Glomerular endothelial cell (primary cell): ENCODE data around the gene ERBB4. TPM values are rescaled to one million over a fixed set of nuclear protein-coding genes. Genes with fewer than 3 reads are reported as not detected.

Source experiments
- DNase-seq: peaks from one replicate; pipeline ENCODE4 v3.0.0-alpha.2; 2011; ENCODE audit warnings: low read depth, low spot score; ENCODE audit errors: extremely low read depth
- total RNA-seq: library from RNA; depleted of rRNA; stranded (reverse); fragments of >200 nt; gene quantifications from 2 replicates; pipeline ENCODE4 v1.2.3, GENCODE V29; 2015

The ERBB4 gene
- total RNA-seq, 1 donor from 2014 or later, result 0.18 TPM

DNA sequence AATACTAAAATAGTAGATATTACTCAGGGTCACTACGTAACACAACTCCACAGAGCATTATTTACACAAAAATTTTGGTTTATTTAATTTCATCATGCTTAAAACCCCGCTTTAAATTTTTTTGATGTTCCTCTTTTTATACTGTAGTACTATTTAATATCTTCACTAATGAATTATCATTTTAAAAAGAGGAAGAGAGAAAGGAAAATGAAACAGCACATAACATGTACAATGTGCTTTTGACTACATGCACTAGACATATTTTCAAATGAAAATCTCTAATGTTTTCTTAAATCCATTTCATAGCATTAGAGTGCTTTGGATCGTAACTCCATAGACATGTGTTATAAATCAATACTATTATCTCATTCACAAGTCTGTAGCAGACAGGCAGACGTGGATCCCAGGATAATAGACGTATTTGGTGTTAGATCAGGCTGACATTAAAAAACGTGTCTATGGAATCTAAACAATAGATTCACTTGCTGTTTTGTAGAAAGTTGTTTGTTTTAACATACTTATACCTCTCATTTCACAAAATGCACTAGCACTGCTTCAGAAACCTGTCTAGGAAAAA is 1085.2 kb downstream of the ERBB4 start:
- no peak for DNase-seq

DNA sequence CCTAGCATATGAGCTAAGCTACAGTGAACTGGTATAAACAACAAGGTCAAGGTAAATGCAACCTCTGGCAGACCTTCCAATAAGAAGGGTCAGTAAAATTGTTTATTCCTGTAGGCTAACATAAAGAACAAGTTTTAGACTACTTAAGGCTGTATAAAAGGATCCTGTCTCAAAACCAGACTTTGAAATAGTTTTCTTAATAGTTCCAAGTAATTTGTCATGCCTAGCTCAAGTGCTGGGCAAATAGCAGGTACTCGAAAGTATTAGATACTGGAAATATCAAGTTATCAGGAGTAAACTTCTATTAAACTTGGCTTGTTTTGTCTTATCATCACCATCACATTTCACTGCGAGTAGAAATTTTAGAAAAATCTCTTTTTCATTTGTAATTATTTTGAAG is 1087.0 kb downstream of the ERBB4 start:
- DNase-seq, result no peak

DNA sequence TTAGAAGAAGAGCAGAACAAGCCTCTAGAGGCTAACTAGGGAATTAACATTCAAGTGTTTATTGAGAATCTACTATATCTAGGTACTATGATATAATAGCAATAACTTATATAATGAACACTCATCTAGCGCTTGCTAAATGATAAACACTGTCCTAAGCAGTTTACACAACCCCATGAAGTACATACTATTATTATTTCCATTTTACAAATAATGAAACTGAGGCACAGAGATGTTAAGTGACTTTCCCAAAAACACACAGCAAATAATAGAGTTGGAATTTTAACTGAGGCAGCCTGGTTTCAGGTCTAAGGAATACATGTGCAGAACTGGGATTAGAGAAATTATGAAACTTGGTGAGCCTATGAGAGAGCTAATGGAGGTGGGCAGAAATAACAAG is 1088.8 kb downstream of the ERBB4 start:
- no peak for DNase-seq

DNA sequence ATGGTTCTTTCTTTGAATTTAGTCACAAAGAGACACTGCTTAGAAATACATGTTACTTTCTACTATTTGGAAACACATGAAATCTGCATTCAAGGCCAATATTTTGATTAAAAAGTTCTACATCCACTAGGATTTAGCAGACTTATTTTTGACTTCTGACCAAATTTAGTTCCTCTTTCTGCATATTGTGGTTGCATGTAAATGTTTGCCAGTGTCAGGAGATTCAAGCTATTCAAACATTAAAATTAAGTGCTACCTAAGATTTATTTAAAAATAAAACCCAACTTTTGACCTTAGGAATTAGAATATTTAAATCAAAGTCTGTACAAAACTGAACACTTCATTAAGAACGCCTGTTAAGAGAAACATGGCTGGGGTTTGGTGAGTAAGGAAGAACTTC is 1091.1 kb downstream of the ERBB4 start:
- DNase-seq, result no peak

DNA sequence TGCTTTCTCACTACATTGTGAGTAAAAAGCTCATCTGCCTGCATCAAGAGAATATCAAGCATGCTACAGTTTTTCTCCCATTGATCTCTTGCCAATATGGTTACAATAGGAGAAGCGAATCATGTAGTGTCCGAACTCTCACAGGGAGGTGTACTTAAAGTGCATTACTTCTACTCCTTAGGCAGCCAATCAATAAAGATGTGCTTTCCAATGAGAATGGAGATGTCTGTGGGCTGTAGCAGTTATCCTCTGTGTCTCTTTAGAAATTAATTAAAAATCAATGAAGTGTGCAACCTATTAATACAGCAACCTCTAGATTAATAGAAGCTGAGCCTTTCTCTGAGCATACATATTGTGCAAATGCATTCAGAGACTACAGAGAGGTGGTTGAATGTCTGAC is 1098.5 kb downstream of the ERBB4 start:
- DNase-seq, result no peak

DNA sequence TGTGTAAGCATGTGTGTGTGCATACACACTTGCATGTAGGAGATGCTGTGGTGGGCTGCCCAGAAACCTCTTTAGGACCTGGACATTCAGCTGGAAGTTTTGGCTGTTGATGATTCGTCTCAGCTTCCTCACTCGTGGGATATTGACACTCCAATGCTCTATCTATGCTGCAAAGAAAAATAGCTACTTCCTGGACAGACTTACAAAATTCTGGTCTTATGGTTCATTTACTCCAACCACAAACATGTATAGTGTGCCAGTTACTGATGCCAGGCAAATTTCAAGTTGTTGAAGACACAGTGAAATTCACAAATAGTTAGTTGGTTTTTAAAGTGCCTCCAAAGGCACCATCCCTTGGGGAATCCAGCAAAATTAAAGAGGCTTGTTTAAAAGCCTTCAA is 1099.6 kb downstream of the ERBB4 start:
- DNase-seq, result no peak

DNA sequence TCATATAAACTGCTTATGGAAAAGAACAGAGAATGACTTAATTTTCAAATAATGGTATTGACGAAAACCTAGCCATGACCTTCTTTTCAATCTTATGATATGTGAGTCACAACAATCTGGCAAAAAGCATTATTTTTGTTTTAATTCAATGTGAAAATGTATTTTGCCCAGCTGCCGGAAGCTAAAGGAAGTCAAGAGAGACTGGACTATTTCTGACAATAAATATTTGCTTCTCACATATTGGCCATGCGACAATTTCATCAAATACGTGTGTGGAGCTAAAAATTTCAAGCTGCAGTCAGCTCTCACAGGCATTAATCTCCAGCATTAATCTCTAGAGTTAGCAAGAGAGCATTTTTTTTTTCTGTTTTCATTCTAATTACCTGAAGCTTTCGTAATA is 1101.2 kb downstream of the ERBB4 start:
- peak; percentile 37 for DNase-seq

DNA sequence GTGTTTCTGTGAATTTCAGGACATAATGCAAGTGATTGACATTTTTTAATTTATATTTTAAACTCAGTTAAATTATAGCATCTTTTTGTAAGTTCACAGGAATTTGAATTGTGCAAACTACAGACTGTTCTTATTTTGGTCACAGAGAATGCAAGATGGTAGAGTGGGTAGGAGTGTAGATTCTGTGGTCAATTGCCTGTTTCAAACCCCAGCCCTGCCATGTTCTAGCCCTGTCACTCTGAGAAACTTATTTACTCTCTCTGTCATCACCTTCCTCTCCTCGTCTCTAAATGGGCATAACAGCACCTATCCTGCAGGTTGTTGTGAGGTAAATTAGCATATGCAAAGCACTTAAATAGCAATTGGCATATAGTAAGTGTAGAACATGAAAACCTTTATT is 1102.4 kb downstream of the ERBB4 start:
- DNase-seq, result no peak

DNA sequence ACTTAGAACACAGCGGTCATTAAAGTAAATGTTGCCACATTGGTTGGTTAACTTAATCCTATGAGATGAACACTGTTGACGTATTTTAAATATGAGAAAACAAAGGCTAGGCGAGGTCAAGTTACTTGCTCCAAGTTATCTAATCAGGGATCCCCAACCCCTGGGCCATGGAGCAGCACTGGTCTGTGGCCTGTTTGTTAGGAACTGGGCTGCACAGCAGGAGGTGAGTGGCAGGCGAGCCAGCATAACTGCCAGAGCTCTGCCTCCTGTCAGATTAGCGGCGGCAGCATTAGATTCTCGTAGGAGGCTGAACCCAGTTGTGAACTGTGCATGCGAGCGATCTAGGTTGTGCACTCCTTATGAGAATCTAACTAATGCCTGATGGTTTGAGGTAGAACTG is 1103.3 kb downstream of the ERBB4 start:
- DNase-seq, result no peak

DNA sequence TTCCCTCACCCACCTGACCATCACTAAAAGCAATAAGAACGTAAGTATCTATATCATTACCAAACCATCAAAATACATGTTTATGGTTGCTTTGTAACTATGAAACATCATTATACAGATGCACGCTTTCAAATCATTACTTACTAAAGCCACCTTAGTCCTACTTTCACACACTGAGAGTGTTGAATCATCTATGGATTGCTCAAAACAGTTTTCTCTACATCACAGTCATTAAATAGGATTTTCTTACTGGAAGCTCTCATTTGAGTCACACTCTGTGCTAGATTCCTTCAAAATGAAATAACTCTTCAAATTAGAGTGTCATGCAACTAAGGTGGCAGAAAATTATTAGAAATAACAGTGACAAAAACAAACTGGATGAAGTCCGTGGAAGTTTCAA is 1103.8 kb downstream of the ERBB4 start:
- DNase-seq, result no peak

DNA sequence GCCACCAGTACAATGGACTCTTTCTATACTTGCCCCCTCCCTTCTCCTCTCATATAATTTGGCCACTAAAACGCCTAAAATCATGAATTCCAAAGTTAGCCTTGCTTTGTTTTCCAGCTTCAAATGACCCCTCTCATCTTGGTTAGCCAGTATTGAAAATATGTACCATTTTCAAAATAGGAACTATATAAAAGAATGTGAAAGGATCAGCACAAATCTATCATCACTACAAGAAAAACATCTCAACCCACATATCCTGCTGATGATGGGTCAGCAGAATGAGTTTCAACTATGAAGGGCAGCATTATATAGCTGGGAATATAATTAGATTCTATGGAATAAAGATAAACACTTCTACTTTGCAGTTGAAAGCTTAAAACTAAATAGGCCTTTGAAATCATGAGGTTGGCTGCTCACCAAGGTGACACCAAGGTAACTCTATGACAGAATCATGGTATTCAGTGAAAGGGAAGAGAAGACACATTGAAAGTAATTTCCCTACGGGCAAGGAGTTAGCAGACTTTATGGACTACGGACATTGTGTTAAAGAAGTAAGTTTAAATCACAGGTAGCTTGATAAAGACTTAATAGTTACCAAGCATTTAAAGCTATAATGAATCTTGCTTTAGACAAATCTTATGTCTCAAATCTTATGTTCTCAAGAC is 1109.2 kb downstream of the ERBB4 start:
- DNase-seq, result no peak

DNA sequence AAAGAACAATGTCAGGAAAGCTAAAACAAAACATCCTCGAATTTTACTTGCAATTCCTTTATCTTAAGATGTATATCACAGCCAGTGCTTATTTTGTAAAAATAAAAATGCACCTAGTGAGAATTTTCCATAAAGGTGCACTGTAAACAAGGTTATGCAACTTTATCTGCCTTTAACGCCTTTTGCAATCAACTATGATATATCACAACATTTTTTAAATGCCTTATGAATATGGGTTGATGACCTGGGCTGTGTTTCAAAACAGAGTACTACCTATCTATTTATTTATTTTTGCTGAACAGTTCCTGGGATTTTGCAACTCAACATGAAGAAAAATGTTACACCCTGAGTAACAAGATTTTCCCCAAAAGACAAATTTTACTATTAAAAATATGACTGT is 1112.4 kb downstream of the ERBB4 start:
- no peak for DNase-seq

DNA sequence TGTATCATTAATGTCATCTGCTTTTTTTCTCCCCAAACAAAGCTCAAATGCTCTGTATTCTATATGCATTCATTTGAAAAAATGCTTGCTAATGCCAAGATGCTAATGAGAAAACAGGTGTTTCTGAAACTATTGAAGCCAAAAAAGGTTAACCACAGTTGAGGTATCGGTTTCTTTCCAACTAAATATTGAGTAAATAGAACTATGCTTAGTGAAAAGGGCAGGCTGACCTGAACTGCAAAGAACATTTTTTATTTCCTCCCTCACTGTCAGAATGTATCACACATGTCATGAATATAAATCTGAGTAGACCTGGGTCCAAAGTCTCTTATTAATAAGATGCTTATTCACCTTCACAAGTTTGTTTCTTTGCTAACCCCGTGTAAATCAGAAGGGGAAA is 1115.6 kb downstream of the ERBB4 start:
- DNase-seq, result no peak

DNA sequence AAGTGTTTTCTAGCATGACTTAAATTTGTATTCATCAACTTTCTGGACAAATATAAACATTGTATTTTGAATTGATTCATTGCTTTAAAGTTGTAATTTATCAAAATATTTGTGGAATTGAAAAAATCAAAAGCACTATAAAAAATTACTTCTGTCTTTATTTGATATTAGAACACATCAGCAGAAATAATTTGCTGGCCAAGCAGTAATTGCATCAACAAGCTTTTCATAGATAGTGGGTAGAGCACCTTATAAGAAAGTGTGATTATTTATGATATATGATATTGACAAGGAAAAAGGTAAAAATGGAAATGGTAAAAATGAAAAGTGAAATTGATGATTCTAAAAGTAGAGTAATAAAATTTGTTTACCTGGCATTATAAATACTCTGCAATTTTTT is 1121.1 kb downstream of the ERBB4 start:
- no peak for DNase-seq

DNA sequence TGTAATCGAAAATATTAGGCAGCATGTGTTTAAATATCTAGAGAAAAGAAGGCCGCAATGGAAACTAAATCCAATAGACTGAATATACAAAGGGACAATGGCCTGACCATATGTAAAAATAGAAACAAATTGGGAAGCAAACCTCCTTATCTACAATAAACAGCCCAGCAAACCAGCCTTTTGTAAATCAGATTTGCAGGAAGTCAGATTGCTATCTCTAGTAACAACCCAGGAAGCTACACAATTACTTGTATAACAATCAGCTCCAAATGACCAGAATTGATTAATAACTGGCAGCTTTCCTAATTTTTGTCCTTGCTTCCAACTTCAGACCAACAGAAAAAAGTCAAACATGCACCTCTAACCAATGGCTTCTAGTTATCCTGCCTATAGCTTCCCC is 1122.2 kb downstream of the ERBB4 start:
- DNase-seq, result no peak

DNA sequence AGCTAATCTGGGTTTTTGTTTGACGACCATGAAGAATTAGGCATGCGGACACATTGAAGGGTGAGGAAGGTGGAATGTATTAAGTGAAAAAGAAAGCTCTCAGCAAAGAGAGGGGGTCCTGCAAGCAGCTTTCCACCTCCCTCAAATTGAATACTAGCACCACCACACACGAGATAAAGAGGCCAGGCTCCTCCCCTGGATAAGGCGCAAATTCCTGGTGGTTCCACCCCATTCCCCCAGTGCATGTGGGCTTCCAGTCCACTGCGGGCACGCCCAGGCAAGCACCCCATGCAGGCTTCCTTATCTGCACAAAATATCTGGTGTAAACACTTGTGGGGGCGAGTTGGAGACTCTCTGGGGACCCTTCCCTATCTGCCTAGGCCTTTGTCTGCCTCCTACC is 1124.9 kb downstream of the ERBB4 start:
- no peak for DNase-seq

DNA sequence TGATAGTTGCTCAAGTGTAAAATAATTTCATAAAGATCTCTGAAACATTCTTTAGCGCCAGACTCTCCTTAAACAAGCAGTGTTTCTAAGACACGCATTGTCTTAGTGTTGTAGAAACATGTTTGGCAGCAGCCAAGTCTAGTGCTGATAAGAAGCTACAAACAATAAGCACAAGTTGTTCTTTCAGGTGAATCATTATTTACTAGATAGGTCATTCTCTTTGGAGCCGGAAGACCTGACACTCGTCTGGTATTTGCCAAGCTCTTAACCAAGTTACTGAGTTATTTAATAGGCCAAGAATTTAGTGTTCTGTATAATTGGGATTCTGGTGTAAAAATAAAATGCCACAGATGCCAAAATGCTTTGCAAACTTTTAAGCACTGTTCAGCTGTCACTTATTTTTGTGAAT is 1130.1 kb downstream of the ERBB4 start:
- DNase-seq, result peak; percentile 88

DNA sequence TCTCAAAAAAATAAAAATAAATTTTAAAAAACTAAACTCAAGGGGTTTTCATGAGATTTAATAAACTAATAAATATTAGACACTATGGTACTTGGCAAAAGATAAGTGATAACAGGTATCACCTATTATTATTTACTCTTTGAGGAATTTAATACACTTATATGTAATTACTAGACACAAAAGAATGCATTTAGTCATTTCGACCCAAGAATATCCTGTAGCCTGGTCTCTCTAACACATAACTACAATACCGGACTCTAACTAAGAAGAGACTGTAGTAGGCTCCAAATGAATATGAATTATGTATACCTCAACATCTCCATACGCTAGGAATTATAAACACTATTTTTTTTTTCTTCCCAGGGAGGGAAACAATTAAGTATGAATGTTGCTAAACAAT is 1131.5 kb downstream of the ERBB4 start:
- DNase-seq, result no peak

DNA sequence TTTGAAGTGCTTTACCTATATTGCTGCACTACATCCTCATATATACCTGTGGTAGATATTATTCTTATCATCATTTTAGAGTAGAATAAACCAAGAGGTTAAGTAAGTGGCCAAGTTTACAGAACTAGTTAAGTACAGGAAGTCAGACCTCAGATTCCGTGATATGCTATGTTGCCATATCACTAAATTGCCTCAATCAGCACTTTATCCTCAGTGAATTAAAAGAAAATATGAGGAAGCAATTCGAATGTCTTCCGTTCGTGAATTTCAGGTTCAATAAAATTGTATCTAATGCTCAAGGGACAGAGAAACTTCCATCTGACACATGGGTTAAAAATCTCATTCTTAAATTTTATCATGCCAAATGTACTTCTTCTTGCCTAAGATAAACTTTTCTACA is 1133.6 kb downstream of the ERBB4 start:
- DNase-seq, result no peak

DNA sequence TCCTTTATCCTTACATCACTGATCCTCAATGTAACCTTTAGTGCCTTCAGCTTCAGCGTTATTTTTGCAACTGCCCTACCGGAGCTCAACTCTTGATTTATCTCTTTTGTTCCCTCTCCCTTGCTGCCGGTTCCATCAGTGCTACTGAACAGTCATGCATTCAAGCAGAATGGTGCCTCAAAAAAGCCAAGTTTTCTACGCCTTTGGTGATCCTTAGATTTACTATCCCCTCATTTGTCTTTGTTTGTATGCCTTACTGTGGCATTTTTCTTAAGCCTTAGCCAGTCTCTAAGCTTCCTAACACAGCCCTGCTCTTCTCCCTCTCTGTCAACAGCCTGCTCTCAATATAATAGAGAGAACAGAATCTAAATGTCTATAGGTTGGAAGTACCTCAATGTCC is 1134.5 kb downstream of the ERBB4 start:
- DNase-seq, result no peak

DNA sequence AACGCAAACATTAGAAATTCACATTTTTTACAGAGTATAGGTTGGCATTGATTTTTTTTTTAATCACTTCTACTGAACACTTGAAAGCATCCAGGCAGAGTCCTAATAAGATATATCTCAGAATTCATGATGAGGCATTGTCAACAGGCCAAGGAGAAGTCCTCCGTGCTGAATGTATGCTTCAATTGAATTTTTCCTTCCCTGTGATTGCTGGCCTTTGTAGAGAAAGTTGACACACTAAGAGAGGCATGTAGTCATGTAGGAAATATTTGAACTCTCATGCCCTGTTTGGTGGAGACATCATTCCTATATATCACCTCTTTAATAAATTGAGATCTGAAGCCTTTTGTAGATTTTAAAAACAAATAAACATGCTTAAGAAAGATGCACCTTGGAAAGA is 1137.3 kb downstream of the ERBB4 start:
- no peak for DNase-seq

DNA sequence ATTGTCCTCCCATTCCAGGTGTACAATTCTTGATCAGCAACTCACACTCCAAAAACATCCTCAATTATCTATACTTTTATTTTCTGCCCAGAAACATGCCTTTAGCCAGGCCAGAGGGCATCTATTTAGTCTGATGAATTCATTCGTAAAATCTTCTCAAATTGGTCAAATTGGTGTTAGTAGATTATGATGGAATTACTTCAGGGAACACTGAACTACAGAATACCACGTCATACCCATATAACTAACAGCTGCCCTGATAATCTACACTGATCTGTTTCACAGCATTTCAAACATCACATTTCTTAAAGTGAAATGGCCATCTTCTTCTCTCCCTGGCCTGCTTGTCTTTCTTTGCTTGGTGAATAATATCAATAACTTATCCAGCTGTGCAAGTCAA is 1140.8 kb downstream of the ERBB4 start:
- DNase-seq, result no peak

DNA sequence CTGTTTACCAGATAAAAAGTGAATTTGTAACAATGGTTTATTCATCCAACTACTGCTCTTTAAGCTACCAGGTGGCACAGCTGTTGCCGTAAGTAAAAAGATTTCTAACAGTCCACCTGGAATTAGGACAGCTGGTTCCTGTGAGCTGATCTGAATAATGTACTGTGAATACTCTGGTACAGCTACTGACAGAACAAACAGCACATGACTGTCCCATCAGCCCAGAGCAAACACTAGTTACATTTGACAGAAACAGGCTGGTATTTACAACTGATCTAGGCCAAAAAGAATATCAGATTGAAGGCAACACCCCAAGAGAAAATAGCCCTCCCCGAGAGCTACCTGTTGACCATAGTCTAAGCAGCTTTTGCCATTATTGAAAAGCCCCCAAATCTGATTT is 1141.8 kb downstream of the ERBB4 start:
- no peak for DNase-seq
